Stimulated activated CD4-positive, alpha-beta T cell treated with anti-CD3 and anti-CD28 coated beads, Interleukin-15, amount 100 ng/mL, for 1 hour (primary cell): ENCODE measurements around the gene STC2.
"Not testable (repeated sequence)": the region's sequence is repeated elsewhere in the genome, so short reads cannot be mapped to it uniquely, and the experiment has no call there.

ENCODE experiments used
- DNase-seq, 2 donors: peaks; one replicate each; pipeline ENCODE4 v3.0.0-alpha.2; 2020; ENCODE audit warnings: low read depth in 1 of 2, low spot score in 1 of 2

Gene STC2

DNA sequence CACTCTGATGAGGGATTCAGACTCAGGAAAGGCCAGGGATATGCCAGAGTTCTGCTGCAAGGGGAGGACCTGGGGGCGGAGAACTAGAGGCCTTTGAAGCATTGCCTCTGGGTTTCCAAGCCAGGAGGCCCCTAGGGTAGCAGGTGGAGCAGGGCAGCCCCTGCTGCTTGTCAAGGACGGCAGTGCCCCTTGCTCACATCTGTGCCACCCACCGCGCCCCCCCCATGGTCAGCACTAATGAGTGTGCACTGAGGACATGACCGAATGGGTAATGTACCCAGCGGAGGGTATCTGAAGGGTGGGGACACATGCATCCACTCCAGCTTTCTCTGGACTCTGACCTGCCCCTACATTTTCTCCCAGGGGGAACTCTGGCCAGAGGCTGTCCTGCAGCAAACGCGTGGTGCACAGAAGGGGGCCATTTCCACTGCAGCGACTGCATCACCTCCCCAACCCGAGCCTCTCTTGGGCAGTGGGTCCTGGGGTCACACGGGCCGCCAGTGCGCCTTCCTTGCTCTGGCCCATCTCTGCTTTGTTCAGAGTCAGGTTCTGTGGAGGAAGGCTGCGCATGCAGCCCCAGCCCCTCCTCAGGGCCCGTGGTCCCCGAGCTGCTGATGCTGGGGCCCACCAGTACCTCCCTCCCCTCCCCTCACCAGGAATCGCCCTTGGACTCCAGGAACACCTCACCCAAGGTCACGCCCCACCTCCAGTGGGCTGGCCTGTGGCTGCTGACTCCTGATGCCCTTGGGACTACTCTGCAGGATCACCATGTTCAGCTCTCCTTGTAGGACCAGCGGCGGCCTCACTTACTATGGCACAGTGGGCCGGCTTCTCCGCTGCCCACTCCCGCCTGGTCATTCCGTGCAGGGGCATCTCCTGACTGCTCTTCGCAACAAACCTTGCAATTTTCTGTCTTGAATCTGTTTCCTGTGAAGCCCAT lies 31.2 kb downstream of the STC2 start:
- DNase-seq, result no peak

DNA sequence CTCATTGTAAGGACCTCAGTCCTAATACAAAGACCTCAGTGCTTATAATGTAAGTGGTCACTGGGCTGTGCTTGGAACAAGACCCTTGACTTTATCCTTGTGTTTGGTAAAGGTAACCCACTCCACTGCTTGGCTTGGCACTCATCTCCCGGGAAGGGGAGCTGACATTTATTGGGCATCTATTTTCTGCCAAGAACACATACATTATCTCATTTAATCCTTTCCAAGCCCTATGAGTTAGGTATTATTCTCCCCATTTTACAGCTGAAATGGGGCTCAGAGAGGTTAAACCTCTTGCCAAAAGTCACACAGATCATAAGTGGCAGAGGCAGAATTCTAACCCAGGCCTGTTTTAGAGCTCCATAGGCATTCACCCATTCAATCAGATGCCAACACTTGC lies 32.4 kb downstream of the STC2 start:
- DNase-seq, result no peak

DNA sequence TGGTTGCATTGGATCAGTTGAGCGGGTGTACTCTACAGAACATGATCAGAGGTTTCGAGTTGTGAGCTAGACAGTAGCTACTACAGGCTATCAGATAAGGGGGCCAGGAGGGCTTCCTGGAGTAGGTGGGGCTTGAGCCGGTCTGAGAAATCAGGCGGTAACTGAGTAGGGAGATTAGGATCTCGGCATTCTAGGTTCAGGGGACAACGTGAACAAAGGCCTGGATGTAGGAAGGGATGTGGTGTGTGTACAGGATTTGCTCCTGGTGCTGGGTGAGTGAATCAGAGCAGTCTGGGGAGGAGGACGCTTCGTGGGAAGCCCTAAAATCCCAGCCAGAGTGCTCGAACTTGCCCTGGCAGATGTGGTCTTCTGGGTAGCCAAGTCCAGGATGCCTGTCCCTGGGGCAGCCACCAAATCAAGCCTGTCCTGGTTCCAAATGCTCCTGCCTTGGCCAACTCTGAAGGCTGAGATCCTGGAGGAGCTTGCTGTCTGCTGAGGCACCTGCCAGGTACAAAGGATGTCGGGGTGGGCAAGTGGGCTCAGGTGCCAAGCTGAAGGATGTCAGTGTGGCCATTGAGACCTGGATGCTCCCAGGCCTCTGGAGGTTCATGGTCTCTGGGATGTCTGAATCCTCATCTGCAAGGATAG lies 33.4 kb downstream of the STC2 start:
- no peak for DNase-seq

DNA sequence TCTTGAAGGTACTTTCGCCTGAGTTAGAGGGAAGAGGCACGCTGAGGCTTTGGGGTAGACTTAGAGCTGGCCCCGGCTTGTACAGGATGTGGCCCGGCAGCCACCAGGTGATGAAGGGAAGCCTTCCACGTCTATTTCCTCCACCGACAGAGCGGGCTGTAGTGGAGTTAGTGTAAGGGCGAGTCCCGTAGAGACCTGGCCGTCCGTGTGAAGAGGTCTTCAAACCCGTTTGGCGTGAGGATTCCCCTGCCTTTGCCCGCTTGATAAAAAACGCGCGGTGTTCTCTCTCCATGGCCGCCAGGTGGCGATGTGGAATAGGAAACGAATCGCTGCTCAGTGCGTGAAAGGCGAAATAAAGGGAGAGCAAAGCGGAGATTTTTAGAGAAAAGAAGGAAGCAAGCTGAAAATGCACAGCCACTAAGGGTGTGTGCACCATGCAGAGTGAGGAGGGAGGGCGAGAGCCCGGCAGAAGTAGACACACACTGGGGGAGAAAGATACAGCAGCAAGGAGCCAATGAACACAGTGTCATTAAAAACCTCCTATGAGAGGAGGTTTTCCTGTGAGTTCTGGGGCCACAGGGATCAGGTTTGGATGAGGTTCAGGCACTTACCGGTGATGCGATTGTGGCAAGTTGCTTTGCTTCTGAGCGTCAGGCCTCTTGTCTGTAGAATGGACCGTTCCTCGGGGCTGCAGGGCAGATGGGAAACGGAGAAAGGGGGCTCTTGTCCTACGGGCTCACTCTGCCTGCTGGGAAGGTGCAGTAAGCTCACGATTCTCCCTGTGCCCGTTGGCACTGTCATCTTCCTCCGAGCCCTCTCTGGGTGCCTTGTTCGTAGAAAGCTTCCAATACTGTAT lies 34.2 kb downstream of the STC2 start:
- DNase-seq, result peak; percentile 21 to 48

DNA sequence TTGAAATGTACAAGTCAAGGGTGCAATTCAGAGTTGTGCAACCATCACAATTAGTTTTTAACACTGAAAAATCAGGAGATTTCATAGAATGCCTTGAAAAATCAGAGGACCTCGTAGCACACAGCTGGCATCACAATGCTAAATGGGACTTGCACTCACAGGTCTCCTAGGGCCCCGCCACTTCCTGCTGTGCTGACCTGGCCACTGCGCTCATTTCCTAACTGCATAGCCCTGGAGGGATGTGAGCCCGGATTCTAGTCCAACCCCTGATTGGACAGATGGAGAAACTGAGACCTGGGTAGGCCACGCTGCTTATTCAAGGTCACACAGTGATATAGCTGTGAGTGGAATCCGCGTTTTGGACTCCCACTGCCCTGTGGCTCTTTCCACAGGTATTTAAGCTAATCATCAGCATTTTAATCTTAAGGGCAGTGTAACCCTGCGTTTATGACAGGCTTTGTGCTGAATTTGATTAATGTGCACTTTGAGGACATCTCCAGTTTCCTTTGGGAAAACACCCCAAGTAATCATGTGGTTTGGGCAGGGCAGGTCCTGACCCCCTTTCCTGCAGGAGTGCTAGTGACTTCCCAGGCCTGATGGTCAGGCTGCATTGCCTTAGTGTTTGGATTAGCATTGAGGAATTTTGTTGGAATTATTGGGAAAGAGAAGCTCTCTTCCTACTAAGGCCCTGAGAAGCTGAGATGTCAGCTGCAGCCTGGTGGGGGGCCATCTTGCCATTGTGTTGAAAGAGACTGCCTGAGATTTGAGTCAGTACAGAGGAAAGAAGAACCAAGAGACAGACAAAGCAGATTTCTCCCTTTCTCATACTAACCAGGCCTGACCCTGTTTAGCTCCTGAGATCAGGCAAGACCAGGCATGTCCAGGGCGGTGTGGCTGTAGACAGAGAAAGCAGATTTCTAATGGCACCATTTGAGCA lies 36.2 kb downstream of the STC2 start:
- DNase-seq, result no peak

DNA sequence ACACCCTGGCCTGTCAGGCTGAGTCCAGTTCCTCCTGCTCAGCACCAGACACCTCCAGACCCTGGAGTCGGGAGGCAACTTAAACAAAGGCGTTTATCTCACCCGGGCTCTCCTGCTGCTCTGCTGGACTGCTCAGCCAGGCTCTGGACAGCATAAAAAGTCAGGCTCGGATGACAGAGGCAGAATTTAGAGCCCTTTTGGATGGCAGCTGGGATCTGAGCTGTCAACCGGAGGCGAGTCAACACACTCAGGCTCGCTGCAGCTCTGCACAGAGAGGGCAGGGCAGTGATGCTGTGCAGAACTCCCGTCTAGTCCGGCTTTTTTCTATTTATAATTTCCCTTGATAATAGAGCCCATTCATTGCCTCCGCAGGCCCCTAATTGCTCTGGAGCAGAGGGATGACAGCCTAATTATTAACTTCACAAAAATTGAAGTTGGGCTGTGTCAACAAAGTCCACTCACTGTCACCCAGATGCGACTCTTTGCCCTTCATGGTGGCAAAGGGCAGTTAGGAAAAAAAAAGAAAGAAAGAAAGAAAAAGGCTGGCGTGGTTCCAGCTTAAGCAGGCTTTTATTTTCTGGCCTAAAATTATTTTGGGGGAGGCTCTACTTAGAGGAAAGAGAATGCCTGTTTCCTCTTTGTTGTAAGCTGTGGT lies 37.6 kb downstream of the STC2 start:
- DNase-seq, result no peak

DNA sequence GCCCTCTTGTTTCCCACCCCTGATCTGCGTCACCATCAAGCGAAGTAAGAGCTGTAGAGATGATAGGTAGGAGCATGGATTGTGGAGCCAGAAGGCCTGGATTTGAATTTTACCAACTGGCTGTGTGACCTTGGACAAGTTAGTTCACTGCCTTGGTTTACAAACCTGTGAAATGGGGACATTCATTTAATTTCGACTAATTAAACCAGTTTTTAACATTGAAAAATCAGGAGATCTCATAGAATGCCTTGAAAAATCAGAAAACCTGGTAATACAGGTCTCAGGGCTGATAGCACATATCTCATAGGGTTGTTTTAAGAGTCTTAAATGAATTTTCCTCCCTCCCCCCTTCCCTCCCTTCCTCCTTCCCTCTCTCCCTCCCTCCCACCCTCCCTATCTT lies 38.8 kb downstream of the STC2 start:
- DNase-seq, result no peak

DNA sequence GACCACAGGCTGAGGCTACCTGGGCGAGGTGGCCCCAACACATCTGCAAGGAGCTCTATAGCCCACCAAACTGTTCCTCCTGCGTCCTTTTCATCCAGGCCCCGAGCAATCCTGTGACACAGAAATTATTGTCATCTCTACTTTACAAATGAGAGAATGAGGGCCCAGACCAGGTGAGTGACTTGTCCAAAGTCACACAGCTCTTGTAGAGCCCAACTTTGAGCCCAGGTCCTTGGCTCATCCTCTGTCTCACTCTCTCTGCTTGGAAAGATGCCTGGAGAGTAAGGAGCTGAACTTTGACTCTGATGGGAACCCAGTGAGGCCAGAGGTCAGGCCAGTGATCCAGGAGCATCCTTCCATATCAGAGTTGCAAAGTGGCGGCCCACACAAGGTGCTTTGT lies 39.6 kb downstream of the STC2 start:
- DNase-seq, result no peak

DNA sequence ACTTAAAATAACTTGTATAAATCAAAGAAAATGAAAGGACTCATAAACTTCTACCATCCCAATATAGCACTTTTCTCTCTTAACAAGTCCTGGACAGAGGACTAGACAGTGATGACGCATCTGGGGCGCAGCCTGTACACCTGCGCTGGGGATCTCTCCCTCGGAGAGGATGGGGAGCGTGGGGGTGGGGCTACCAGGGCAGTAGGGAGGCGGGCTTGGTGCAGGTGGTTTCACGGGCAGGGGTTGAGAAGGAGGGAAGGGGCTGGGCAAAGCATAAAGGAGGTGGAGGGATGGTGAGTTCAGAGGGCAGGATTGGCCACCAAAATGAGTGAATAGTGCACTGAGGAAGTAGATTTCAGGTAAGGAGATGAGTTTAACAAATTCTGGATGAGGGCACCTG lies 41.1 kb downstream of the STC2 start:
- DNase-seq, result no peak

DNA sequence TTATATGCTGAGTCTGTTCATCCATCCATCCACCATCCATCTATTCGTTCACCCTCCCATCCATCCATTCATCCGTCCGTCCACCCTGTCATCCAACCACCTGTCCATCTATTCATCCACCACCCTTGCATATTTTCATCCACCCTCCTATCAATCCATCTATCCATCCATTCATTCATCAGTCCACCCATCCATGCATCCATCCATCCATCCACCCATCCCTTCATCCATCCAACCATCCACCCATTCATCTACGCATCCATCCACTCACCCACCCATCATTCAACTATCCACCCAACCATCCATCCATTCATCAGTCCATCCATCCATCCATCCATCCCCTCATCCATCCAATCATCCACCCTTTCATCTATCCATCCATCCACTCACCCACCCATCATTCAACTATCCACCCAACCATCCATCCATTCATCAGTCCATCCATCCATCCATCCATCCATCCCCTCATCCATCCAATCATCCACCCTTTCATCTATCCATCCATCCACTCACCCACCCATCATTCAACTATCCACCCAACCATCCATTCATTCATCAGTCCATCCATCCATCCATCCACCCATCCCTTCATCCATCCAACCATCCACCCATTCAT lies 43.8 kb downstream of the STC2 start:
- not testable (repeated sequence) for DNase-seq

DNA sequence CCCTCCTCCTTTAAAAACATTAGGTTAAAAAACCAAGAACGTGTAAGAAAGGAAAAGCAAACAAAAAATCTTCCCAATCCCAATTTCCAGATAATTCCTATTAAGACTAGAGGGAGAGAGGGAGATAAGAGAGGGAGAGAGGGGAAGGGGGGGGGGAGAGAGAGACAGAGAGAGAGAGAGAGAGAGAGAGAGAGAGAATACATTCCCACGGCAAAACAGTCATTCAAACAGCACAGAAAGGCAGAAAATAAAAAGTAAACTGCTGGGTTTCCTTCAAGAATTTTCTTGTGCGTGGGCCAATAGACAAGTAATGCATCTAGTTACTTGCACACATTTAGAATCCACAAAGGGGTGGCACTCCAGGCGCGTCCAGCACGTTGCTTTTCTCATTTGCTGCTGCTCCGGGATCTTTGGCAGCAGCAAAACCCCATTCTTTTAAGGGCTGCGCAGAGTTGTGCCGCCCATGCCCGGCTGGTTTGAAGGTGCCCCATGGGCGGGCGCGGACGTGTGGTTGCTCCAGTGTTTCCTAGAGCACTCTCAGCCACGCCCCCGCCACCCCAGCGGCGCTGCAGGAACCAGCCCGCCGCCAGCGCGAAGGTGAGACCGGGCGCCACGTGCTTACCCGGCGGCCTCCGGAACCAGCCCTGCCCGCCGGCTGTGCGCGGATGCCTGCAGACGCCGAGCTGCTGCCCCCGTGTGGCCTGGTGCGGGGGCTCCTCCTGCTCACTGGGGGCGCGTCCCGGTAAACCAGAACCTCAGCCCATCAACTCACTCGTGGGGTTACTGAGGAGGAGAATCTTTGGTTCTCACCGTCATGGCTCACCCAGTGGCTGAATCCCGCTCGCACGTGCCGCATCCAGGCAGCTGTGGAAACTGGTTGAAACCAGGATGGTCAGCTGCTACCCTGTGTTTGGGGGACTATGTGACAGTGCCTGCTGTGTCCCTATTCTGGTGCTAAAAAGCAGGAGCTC lies 44.6 kb downstream of the STC2 start:
- peak; percentile 27 to 68 for DNase-seq

DNA sequence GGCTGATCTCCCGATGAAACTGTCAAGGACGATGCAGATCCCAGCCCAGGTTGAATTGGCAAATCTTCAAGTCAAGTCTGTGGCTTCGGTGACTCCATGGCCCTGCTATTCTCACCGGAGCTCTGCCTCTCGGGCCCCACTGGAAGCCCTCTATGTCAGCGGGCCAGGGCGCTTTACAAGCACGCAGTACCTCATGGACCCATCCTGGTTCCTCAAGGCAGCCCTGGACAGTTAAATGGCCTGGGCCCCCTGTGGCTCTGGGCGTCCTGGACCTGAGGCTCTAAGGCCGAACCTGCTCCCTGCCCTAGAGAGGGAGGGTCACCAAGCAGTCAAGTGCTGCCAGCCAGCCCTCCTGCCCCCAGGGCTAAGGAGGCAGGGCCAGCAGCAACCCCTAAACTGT lies 45.3 kb downstream of the STC2 start:
- no peak for DNase-seq

DNA sequence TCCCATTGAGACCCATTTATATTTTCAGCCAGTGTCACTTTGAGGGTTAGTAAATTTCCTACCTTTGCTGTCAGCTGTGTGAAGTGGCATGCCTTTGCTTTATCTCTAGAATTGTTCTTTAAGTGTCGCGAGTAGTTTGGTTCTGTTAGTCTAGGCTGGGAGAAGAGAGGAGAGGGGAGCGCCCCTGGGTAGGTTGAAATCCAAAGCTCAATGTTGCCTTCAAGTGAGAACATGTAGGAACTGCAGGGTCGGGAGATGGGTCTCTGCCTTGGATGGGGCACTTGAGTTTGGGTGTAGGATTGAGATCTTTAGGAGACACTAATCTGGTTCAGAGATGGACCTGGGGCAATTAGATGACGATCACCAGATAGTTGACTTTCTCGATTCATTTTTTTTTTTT lies 46.3 kb downstream of the STC2 start:
- DNase-seq, result no peak

DNA sequence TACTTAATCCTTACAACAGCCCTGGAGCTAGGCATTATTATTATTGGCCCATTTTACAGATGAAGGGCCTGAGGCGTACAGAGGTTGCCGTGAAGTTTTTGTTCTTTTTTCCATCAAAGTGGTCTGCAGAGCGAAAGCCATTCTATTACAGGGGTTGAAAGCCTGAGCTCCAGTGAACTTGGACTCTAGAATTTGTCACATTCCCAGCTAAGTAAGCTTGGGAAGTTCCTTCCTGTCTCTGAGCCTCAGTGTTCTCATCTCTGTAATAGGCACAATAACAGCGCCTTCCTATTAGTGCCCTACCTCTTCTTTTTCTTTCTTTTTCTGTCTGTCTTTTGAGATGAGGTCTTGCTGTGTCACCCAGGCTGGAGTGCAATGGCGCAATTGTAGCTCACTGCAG lies 49.0 kb downstream of the STC2 start:
- no peak for DNase-seq

DNA sequence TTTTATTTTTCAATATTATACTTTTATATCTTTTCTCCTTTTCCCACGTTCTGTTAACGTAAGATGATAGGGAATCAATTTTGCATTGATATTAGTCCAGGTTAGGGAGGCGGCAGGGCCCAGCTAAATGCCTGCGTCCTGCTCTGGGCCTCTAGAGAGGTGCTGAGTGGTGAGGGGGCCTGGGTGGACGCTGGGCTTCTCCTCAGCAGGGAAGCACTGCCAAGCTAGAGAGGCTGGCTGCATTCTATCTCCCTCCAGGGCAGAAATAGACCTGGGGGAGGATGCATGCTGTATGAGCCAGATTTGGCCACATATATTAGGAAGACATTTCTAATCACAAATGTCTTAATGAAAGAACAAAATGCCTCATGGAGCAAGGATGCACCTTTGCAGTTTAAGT lies 49.6 kb downstream of the STC2 start:
- no peak for DNase-seq

DNA sequence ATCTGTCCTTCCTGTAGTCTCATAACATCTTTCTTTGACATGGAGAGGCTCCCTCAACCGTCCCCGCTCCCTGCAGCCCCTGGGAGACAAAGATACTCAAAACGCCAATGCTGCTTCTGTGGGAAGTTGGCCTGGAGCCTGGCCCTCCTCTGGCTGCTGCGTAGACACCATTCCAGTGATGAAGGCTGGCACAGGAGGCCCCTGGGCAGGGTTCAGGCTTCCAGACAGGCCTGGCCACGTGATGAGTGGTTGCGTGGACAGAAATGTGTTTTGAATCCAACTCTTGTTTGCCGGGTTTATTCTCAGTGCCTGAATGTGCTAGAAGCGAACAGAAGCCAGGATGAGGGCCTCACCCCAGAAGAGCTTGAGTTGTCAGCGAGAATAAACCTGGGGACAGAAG lies 50.0 kb downstream of the STC2 start:
- no peak for DNase-seq

DNA sequence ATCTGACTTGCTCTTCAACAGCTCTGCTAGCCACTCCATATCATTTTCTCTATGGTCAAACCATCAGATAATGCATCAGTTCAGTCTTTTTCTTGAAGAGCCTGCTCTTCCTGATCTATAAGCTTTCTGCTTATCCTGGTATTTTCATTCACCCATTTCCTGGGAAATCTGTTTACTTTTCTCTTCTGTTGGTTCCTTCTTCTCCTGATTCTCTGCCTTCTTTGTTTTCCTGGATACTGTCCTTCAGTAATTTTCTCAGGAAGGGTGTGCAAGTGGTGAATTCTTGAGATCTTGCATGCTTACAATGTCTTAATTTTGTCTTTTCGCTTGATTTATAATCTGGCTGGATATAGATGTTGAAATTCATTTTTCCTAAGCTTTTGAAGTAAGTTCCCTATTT lies 53.4 kb downstream of the STC2 start:
- DNase-seq, result no peak

DNA sequence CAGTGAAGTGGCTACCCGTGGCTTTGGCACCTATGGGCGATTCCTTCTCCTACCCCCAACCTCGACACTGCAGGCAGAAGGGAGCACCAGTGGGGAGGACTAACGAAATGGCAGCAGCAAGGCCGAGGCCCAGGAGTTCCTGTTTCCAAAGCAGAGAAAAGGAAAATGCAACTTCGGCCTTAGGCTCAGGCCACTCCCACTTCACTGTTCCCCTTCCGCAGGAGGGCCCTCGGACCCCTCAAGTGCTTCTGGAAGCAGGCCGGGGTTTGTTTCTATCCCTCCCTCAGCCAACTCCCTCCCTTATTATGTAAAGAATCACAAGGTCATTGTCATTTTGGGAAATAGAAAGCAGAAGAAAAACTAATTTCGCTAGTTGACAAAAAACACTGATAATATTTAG lies 56.8 kb downstream of the STC2 start:
- no peak for DNase-seq
